Measurements from ENCODE around the gene ANO6.

DNA sequence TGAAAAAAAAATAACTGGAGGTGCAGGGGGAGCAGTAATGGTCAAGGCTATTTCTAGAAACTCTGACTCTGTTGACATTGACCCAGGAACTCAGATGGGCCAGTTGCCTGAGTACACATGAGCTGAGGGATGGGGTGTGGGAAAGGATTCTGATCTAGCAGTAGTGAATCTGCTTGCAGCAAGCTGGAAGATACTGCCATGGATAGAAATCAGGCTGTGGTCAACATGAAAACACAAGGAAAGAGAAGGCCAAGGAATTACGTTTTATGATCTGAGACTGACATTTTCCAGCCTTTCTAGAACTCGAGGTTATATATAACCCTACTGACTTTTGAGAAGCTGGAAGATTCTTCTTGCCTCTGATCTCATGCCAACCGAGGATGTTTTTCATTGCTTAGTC is 90.0 kb downstream of the ANO6 start:
- TF ChIP-seq, protein P1, sequence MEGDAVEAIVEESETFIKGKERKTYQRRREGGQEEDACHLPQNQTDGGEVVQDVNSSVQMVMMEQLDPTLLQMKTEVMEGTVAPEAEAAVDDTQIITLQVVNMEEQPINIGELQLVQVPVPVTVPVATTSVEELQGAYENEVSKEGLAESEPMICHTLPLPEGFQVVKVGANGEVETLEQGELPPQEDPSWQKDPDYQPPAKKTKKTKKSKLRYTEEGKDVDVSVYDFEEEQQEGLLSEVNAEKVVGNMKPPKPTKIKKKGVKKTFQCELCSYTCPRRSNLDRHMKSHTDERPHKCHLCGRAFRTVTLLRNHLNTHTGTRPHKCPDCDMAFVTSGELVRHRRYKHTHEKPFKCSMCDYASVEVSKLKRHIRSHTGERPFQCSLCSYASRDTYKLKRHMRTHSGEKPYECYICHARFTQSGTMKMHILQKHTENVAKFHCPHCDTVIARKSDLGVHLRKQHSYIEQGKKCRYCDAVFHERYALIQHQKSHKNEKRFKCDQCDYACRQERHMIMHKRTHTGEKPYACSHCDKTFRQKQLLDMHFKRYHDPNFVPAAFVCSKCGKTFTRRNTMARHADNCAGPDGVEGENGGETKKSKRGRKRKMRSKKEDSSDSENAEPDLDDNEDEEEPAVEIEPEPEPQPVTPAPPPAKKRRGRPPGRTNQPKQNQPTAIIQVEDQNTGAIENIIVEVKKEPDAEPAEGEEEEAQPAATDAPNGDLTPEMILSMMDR (IDR thresholded peaks at IDR 0.05) = no peak
- TF ChIP-seq POLR2AphosphoS5 (IDR thresholded peaks at IDR 0.05) (no peak), POLR2A (IDR thresholded peaks at IDR 0.05) (no peak), EP300 (IDR thresholded peaks at IDR 0.05) (no peak)
